Measurements from ENCODE around the gene LIMCH1.

GRCh38 chr4:41534404-41534803 lies 3.6 kb upstream of the LIMCH1 start:
- TF ChIP-seq CTCF (IDR thresholded peaks at IDR 0.05) (no peak), POLR2A (IDR thresholded peaks at IDR 0.05) (no peak)

Data from adrenal gland (tissue), 5 donors.